DMS153 (cell line): ENCODE results near the gene MYOG.

Experiments used
- DNase-seq: peaks from one replicate; lab custom pipeline; 2025; lab: John Stamatoyannopoulos, UW

Gene MYOG

DNA sequence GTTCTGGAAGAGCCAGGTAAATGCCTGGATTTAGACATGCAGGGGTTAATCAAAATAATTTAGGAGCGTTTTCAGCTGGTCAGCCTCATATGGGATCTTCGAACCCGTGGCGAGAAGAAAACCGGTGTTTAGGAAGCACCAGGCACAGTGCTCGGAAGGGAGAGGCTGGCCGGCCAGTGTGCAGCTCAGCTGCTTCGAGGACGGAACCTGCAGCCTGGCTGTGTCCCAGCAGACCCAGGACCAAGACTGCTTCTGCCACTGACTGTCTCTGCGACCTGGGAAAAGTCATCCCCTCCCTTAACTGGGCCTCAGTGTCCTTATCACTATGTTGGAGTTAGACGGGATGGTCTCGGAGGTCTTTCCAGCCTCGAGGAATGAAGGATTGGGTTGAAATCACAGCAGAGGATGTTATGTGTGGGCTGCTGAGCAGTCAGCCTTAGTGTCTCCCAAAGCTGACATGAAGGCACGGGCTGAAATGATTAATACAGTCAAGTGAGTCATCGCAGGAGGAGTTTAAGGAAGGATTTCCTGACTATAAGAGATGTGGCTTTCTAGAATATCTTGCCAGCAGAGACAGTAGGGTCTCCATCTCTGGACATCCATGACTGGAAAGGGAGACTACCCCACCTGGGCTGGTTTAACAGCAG, 38.7 kb downstream of the MYOG start:
- no peak for DNase-seq

GRCh38 chr1:203045821-203046594, 39.8 kb downstream of the MYOG start:
- DNase-seq = no peak

DNA sequence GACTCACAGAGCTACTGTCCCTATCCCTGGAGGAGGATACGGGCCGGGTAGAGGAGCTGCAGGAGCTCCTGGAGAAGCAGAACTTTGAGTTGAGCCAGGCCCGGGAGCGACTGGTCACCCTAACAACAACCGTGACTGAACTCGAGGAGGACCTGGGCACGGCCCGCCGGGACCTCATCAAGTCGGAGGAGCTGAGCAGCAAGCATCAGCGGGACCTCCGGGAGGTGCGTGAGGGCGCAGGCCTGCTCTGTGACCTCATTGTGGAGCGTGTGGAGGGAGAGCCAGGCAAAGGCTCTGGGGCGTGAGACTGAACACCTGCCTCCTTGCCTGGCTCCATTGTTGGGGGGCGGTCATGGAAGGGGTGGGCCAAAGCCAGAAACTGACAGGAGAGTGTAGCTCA, 40.5 kb downstream of the MYOG start:
- no peak for DNase-seq

DNA sequence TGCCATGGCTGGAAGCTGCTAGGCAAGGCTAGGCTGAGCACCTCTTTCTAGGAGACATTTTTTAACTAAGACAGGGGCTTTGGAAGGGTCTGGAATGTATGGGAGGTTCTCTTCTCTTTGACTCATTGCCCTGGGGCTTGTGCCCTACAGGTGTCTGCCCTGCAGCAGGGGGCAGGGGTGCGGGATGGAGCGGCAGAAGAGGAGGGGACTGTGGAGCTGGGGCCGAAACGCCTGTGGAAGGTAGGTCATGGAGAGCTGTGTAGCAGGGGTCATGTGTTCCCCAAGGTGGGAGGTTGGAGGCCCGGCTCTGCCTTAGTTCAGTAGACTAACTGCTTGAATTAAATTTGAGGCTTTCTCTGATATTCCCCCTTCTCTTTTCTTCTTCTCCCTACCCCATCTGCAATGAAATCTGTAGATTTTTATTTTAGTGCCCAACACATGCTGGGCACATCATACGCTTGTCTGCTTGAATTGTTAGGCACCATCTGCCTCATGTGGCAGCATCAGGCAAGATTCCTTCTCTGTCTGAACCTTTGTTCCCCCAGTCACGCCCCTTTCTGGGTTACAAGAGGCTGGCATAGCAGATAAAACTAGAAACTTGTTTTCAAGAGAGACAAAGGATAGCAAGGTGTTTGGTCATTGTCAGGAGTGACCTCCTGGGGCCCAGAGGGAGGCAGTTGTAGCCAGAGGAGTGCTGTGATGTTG, 41.1 kb downstream of the MYOG start:
- DNase-seq = no peak

- no peak for DNase-seq
Measured at GRCh38 chr1:203043830-203044545, 41.8 kb downstream of the MYOG start.

- DNase-seq = no peak
Measured at GRCh38 chr1:203041351-203041932, 44.4 kb downstream of the MYOG start.

- DNase-seq = no peak
Measured at GRCh38 chr1:203040513-203041275, 45.1 kb downstream of the MYOG start.

- no peak for DNase-seq
Measured at GRCh38 chr1:203039609-203040512, 46.0 kb downstream of the MYOG start.

DNA sequence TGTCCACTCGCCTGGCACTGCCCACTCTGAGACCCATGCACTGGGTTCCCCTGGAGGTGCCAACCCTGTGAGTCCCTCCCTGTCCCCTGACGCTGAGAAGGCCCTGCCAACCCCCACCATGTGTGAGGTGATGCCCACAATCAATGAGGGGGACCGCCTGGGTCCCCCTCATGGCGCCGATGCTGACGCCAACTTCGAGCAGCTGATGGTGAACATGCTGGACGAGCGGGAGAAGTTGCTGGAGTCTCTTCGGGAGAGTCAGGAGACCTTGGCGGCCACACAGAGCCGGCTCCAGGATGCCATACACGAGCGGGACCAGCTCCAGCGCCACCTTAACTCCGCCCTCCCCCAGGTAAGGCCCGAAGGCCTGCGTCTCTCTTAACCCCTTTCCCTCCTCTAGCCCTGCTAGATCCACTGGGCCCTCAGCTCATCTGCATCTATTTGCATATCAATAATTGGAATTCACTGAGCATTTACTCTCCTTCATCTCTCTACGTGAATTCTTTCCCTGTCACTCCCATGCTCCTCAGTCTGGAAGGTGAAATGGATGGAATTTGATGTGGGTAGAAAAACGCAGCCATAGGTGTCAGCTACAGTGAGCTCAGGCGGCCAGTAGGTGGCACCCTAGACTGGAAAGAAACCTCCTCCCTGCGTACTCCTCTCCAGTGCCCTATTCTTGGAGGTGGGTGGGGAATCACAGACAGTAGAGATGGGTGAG, 46.8 kb downstream of the MYOG start:
- peak; percentile 51 for DNase-seq

DNA sequence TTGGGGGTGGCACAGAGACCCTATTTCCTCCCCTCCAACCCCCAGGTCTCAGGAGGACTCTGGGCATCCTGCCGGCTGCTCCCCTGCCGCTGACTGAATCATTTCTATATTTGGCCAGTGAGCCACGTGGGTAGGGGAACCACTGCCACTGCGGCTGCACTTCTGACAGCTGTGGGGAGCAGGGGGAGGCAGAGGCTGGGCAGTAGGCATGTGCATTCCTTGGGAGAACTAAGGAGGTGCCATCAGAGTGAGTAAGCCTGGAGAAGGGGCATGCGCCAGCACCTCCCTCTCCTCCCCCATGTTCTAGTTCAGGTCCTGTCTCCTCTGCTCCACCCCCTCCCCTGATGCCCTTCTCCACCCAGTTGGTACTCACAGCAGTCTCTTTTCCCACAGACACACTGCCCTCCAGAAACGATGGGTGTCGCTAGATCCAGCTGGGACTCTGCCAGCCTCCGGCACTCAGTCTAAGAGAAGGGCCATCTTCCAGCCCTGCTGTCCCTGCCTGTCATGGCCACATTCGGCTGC, 47.5 kb downstream of the MYOG start:
- no peak for DNase-seq

GRCh38 chr1:203037509-203038190, 48.2 kb downstream of the MYOG start:
- DNase-seq = no peak

GRCh38 chr1:203036537-203036936, 49.3 kb downstream of the MYOG start:
- no peak for DNase-seq

- no peak for DNase-seq
Measured at GRCh38 chr1:203036135-203036534, 49.7 kb downstream of the MYOG start.

DNA sequence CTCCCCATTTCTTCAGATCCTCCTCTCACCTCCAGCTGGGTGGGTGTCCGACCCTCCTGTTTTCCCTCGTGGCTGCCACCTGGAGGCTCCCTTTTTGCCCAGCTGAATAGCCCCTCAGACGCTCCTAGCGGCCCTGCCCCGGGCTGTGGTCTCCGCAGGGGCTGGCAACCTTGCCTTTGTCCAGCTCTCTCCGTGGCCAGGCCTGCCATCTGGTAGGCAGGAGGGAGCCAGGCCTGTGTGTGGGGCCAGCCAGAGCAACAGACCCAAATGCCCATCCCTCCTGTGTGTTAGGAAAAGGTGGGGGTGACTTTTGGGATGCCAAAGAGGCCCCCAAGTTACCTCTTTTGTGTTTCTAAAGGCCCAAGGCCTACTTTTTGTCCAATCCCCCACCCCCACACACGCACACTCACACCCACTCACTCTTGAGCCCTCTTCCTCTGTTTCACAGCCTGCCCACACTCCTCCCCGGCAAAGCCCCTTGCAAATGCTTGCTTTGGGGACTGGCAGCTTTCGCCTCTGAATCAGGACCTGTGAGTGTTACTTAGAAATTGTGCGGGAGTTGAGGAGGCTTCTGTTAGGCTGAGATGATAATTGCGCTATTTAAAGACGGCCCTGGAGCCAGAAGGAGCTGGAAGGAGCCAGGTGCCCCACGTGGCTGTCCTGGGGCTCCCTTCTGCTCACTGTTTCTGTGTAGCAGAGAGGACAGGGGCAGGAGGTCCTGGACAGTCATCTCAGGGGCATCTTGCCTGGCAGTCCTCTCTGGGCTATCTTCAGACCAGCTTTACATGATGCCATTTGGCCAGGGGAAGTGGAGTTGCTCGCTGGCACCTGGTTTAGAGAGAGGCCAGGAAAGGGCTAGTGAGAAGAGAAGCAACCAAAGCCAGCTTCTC, 50.5 kb downstream of the MYOG start:
- no peak for DNase-seq

DNA sequence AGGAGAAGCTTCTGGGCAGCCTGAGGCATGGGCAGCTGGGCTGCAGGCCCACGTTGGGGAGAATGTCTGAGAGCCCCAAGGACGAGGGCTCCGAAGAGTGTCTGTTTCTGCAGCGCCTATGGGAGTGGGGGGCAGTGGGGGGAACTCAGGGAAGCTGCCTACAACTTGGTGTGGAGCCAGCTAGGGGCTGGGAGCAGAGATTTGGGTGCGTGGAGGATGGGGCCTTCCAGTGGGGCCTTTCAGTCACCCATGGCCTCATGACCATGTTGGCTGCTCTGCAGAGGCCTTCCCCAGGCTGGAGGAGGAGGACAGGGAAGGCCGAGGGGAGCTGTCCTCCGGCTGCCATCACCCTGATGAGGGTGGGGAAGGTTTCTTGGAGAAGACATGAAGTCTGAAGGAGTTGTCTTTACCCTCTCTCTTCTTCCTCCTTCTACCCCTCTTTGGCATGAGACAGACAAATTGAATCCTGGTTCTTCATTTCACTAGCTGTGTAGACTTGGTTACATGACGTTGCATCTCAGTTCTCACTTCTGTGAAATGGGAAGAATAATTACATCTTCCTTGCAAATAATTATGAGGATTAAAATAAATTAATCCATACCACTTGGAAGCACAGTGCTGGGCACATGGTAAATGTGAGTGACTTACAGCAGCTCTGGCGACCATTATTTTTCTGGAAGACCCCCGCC, 51.2 kb downstream of the MYOG start:
- DNase-seq = no peak

DNA sequence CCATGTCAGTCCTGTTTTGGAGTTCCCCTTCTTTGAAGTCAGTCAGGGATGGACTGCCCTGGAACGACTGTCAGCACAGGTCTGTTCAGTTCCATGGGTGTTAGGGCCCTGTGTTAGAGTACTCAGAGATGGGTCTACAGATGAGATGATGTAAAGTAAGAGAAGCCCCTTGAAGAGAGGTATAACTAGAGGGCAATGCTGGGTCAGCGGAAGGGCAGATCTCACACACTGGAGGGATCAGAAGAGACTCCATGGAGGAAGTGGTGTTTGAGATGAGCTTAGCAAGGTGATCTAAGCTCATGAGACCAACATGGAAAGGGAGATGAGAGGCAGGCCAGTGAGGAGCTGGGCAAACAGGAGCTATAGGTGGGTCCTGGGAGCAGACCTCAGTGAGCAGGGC, 51.9 kb downstream of the MYOG start:
- no peak for DNase-seq

GRCh38 chr1:203033287-203033686, 52.5 kb downstream of the MYOG start:
- DNase-seq = no peak
